GM12801 (cell line): Measurements from ENCODE around the gene DHX32.

Source experiments
- CTCF ChIP-seq: IDR thresholded peaks from one replicate; pipeline ENCODE4 v1.5.1; 2011; ENCODE audit warnings: control low read depth; ENCODE audit not compliant: insufficient read length; ENCODE audit errors: extremely low read depth

The DHX32 gene

GRCh38 chr10:125843603-125844329, 37.3 kb downstream of the DHX32 start:
- TF ChIP-seq CTCF = no peak

GRCh38 chr10:125840955-125841354, 40.1 kb downstream of the DHX32 start:
- TF ChIP-seq CTCF = no peak

- TF ChIP-seq CTCF = no peak
Observed at GRCh38 chr10:125840406-125840805, 40.7 kb downstream of the DHX32 start.

GRCh38 chr10:125838802-125839575, 42.1 kb downstream of the DHX32 start:
- no peak for TF ChIP-seq CTCF

- TF ChIP-seq CTCF = no peak
Observed at GRCh38 chr10:125836746-125837145, 44.3 kb downstream of the DHX32 start.

- no peak for TF ChIP-seq CTCF
Observed at GRCh38 chr10:125828311-125828710, 52.8 kb downstream of the DHX32 start.

GRCh38 chr10:125827133-125827532, 54.0 kb downstream of the DHX32 start:
- TF ChIP-seq CTCF = no peak
